ENCODE results near the gene LCN6. TPM values are rescaled to one million over a fixed set of nuclear protein-coding genes. Genes with fewer than 3 reads are reported as not detected.

Gene LCN6
- total and polyA plus RNA-seq, 9 of the 15 experiments (the other 6 are each of a cell fraction or from before 2014, with no cell fraction given) = 0.10 to 0.45 (median 0.37) TPM; not detected in 5

DNA sequence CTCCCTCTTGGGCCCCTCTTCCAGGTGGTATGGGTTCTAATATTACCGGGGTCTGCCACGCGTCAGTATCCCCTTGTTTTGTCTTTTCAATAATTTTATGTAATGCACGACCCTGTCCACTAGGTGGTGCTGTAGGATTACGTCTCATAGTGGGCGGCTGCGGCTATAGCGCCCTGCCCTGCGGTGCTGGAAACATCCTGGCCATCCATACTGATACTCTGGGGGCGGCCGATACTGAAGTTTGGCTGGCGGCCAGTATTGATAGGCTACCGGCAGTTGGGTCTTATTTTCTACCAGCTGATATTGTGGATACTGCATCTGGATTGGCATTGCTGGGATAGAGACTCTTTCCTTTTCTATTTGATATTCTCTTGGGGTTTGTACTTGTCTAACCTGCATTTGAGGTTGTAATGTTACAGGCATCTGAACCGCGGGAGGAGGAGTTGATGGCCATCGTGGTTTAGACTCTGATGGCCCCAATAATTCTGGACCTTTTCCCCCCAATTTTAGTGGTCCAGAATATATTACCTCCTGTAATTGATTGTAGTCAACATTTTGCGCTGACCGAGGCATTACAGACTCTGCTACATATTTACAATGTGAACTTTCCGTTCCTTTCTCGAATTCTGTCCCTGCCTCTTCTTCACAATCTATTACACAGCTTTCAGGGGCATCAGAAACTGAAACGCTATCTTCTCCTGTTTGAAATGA is 39.5 kb upstream of the LCN6 start (continued):
- TF ChIP-seq NCOR1 (IDR thresholded peaks at IDR 0.05) (no peak), ETV1 (tag; conservative IDR thresholded peaks at IDR 0.05; ENCODE audit: low read depth) (no peak), NR4A1 (CRISPR knock-in tag; IDR thresholded peaks at IDR 0.05) (no peak), NR4A1 (tag; IDR thresholded peaks at IDR 0.05) (no peak), ZSCAN32 (CRISPR knock-in tag; IDR thresholded peaks at IDR 0.05) (no peak), MTF1 (CRISPR knock-in tag; IDR thresholded peaks at IDR 0.05; ENCODE audit: borderline replicate concordance) (no peak), ZNF124 (CRISPR knock-in tag; IDR thresholded peaks at IDR 0.05) (no peak), MEF2A (IDR thresholded peaks at IDR 0.05; ENCODE audit: control insufficient read depth, low read depth, low read length) (no peak)
- TF ChIP-seq, protein P1, sequence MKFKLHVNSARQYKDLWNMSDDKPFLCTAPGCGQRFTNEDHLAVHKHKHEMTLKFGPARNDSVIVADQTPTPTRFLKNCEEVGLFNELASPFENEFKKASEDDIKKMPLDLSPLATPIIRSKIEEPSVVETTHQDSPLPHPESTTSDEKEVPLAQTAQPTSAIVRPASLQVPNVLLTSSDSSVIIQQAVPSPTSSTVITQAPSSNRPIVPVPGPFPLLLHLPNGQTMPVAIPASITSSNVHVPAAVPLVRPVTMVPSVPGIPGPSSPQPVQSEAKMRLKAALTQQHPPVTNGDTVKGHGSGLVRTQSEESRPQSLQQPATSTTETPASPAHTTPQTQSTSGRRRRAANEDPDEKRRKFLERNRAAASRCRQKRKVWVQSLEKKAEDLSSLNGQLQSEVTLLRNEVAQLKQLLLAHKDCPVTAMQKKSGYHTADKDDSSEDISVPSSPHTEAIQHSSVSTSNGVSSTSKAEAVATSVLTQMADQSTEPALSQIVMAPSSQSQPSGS (CRISPR knock-in tag; IDR thresholded peaks at IDR 0.05) = no peak
- TF ChIP-seq, protein P2, sequence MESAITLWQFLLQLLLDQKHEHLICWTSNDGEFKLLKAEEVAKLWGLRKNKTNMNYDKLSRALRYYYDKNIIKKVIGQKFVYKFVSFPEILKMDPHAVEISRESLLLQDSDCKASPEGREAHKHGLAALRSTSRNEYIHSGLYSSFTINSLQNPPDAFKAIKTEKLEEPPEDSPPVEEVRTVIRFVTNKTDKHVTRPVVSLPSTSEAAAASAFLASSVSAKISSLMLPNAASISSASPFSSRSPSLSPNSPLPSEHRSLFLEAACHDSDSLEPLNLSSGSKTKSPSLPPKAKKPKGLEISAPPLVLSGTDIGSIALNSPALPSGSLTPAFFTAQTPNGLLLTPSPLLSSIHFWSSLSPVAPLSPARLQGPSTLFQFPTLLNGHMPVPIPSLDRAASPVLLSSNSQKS (CRISPR knock-in tag; IDR thresholded peaks at IDR 0.05) = no peak
- TF ChIP-seq, protein P3, sequence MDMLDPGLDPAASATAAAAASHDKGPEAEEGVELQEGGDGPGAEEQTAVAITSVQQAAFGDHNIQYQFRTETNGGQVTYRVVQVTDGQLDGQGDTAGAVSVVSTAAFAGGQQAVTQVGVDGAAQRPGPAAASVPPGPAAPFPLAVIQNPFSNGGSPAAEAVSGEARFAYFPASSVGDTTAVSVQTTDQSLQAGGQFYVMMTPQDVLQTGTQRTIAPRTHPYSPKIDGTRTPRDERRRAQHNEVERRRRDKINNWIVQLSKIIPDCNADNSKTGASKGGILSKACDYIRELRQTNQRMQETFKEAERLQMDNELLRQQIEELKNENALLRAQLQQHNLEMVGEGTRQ (CRISPR knock-in tag; IDR thresholded peaks at IDR 0.05) = no peak

Measured in K562 (cell line).